ENCODE data around the gene RIC8A. TPM values are rescaled to one million over a fixed set of nuclear protein-coding genes. Genes with fewer than 3 reads are reported as not detected.
A peak's percentile ranks its signal among the peaks of the same experiment; 100 is the strongest.

The RIC8A gene
- total and polyA plus RNA-seq, 3 donors from 2014 or later = 104 to 132 (median 108) TPM

DNA sequence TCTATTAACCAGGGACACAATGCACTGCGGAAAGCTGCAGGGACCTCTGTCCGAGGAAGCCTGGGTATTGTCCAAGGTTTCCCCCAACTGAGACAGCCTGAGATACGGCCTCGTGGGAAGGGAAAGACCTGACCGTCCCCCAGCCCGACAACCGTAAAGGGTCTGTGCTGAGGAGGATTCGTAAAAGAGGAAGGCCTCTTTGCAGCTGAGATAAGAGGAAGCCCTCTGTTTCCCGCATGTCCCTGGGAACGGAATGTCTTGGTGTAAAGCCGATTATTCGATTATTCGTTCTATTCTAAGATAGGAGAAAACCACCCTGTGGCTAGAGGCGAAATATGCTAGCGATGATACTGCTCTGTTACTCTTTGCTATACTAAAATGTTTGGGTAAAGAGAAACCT lies 5.5 kb upstream of the RIC8A start:
- intact Hi-C loops (cut with DNase I; ENCODE audit: low total_unique reads) = no loop called here
- TF ChIP-seq POLR2A (IDR thresholded peaks at IDR 0.05) = no peak
- WGBS, 2 donors = 64 to 79% methylated on average over 15 of the region's 15 CpGs
- Histone ChIP-seq H3K4me3 (no peak overlapping the region), H3K27me3 (no peaks in the 10 kb centered on the region), H3K27ac (no peak overlapping the region), H3K9me3 (no peaks in the 10 kb centered on the region), H3K36me3 (ENCODE audit: low read depth, missing control alignments) (no peaks in the 10 kb centered on the region), H3K4me1 (peaks cover 12% of the 10 kb centered on the region)
- peak; percentile 12 for DNase-seq

DNA sequence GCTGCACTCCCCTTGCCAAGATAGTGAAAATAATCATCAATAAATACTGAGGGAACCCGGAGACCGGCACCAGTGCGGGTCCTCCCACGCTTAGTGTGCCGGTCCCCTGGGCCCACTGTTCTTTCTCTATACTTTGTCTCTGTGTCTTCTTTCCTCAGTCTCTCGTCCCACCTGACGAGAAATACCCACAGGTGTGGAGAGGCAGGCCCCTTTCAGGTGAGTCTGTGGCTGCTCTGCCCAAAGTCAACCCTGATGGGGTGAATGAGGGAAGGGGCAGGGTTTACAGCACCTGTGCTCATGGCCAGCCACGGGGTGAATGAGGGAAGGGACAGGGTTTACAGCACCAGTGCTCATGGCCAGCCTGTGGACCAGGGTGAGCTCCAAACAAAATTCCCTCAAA lies 5.0 kb upstream of the RIC8A start:
- DNase-seq = peak; percentile 9
- Histone ChIP-seq H3K4me1 (peaks cover 12% of the 10 kb centered on the region), H3K9me3 (no peaks in the 10 kb centered on the region), H3K27me3 (no peaks in the 10 kb centered on the region), H3K36me3 (ENCODE audit: low read depth, missing control alignments) (no peaks in the 10 kb centered on the region), H3K4me3 (no peak overlapping the region), H3K27ac (no peak overlapping the region)
- TF ChIP-seq POLR2A (IDR thresholded peaks at IDR 0.05) = no peak
- TF ChIP-seq, protein P1, sequence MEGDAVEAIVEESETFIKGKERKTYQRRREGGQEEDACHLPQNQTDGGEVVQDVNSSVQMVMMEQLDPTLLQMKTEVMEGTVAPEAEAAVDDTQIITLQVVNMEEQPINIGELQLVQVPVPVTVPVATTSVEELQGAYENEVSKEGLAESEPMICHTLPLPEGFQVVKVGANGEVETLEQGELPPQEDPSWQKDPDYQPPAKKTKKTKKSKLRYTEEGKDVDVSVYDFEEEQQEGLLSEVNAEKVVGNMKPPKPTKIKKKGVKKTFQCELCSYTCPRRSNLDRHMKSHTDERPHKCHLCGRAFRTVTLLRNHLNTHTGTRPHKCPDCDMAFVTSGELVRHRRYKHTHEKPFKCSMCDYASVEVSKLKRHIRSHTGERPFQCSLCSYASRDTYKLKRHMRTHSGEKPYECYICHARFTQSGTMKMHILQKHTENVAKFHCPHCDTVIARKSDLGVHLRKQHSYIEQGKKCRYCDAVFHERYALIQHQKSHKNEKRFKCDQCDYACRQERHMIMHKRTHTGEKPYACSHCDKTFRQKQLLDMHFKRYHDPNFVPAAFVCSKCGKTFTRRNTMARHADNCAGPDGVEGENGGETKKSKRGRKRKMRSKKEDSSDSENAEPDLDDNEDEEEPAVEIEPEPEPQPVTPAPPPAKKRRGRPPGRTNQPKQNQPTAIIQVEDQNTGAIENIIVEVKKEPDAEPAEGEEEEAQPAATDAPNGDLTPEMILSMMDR (IDR thresholded peaks at IDR 0.05) = no peak
- 66 to 78% methylated on average over 8 of the region's 8 CpGs for WGBS, 2 donors
- intact Hi-C loops (cut with DNase I; ENCODE audit: low total_unique reads) = no loop called here

DNA sequence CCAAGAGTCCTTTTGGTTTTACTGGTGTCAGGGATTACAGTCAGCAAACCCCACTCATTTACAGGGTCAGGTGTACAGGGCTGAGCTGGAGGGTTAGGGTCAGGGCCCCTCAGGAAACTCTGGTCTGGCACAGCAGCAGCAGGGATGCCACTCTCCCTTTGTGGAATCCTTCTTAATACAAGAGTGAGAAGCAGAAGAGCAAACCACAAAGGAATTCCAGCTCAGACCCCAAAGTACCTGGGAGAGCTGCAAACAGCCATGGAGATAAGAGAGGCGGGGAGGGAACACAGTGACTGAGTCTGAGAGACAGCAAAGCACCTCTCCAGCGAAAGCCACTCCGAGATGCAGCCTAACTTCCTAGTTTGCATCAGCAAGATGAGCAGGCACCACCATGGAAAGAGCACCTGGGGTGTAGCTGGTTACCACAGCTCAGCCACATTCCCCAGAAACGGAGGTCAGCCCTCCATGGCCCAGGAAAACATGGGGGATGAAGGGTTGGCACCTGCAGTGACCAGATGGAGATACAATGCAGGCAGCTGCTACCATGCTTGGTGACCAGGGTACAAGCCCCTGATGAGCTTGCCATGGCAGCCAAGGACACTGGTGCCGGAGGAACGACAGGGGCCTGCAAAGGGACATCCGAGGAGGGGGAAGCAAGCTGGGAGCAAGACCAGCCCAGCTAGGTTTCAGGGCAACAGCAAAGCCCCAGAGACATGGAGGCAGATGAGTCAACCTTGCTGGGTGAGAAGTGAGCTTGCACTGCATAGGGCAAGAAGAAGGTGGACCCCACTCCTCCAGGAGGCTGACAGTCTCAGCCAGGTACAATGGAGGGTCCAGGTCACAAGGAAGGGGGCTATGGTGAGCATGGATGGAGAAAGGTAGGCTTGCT lies 4.2 kb upstream of the RIC8A start:
- no peak overlapping the region for H3K4me3 ChIP-seq
- WGBS, 2 donors = 87 to 88% methylated on average over 5 to 7 of the region's 7 CpGs
- H3K36me3 ChIP-seq (ENCODE audit: low read depth, missing control alignments) = no peaks in the 10 kb centered on the region
- no peak overlapping the region for H3K27ac ChIP-seq
- intact Hi-C loops (cut with DNase I; ENCODE audit: low total_unique reads) = no loop called here
- H3K9me3 ChIP-seq = no peaks in the 10 kb centered on the region
- DNase-seq = peak; percentile 9
- TF ChIP-seq POLR2A (IDR thresholded peaks at IDR 0.05) = no peak
- TF ChIP-seq, protein P1 (IDR thresholded peaks at IDR 0.05) = no peak
- peaks cover 12% of the 10 kb centered on the region for H3K4me1 ChIP-seq
- H3K27me3 ChIP-seq = no peaks in the 10 kb centered on the region

DNA sequence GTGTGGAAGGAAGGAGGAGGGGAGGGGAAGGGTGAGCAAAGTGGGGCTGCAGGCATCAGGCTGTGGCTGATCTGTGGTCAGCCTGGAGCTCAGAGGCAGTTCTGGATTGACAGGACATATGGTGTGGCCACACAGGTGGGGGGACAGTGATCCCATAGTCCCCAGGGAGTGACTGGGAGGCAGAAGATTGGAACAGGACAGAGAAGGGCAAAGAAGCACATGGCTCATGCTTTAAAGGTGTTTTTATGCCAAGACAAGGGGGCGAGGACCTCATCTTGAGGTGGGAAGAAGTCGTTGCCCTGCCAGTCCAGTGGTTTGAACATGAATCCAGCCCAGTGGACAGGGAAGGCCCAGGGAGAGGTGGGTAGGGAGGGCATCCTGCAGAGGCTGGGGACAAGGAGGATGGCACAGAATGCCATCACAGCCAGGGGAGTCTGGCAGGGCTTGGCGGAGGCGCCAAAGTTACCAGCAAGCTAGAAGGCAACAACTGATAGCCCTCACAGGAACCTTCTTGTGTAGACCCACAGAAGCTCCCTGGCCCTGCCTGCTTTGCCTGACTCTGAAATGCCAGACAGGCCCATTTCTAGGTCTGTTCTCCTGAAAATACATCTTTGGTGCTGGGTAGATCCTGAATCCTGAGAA lies 3.4 kb upstream of the RIC8A start:
- intact Hi-C loops (cut with DNase I; ENCODE audit: low total_unique reads) = no loop called here
- Histone ChIP-seq H3K27me3 (no peaks in the 10 kb centered on the region), H3K27ac (no peak overlapping the region), H3K4me3 (no peak overlapping the region), H3K4me1 (peaks cover 12% of the 10 kb centered on the region), H3K36me3 (ENCODE audit: low read depth, missing control alignments) (no peaks in the 10 kb centered on the region), H3K9me3 (no peaks in the 10 kb centered on the region)
- TF ChIP-seq, protein P1 (IDR thresholded peaks at IDR 0.05) = no peak
- TF ChIP-seq POLR2A (IDR thresholded peaks at IDR 0.05) = no peak
- peak; percentile 10 for DNase-seq
- 88 to 93% methylated on average over 4 of the region's 4 CpGs for WGBS, 2 donors

DNA sequence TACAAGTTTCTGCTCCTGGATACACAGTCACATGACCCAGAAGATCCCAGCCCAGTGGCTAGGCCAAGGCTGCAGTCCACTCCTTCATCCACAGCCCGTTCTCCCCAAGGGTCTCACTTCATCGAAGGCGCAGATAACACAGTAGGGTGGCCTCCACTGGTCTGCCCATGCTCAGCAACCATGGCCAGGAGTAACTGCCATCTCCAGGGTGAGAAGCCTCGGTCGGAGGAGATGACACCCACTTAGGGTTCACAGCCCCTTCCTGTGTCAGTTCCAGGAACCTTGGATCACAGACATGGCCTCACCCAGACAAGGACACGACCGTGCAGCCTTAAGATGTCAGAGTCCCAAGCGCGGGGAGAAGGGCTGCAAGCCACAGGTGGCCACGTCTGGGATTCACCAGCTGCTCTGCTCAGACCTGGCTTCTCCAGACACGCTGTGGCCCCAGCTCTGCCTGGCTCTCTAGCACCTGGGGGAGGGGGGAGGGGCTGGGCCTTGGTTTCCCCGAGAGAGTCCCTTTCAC lies 2.9 kb upstream of the RIC8A start:
- no peaks in the 10 kb centered on the region for H3K36me3 ChIP-seq (ENCODE audit: low read depth, missing control alignments)
- intact Hi-C loops (cut with DNase I; ENCODE audit: low total_unique reads) = no loop called here
- H3K27ac ChIP-seq = no peak overlapping the region
- no peak overlapping the region for H3K4me3 ChIP-seq
- TF ChIP-seq, protein P1 (IDR thresholded peaks at IDR 0.05) = no peak
- TF ChIP-seq POLR2A (IDR thresholded peaks at IDR 0.05) = no peak
- peaks cover 16% of the 10 kb centered on the region for H3K4me1 ChIP-seq
- H3K9me3 ChIP-seq = no peaks in the 10 kb centered on the region
- peak; percentile 12 for DNase-seq
- WGBS, 2 donors = 84 to 85% methylated on average over 12 of the region's 12 CpGs
- H3K27me3 ChIP-seq = no peaks in the 10 kb centered on the region
